AG09319 (cell line): Measurements from ENCODE around the gene ARID1B.

ENCODE experiments used
- DNase-seq: peaks from one replicate; pipeline ENCODE4 v3.0.0-alpha.2; 2010; ENCODE audit warnings: low read depth; ENCODE audit errors: extremely low read depth
- TF ChIP-seq, protein P1 (sequence below): IDR thresholded peaks from 2 replicates; pipeline ENCODE4 v1.5.1; 2011; ENCODE audit warnings: low read depth, mild to moderate bottlenecking, inconsistent platforms, low read length, moderate library complexity

ARID1B gene

DNA sequence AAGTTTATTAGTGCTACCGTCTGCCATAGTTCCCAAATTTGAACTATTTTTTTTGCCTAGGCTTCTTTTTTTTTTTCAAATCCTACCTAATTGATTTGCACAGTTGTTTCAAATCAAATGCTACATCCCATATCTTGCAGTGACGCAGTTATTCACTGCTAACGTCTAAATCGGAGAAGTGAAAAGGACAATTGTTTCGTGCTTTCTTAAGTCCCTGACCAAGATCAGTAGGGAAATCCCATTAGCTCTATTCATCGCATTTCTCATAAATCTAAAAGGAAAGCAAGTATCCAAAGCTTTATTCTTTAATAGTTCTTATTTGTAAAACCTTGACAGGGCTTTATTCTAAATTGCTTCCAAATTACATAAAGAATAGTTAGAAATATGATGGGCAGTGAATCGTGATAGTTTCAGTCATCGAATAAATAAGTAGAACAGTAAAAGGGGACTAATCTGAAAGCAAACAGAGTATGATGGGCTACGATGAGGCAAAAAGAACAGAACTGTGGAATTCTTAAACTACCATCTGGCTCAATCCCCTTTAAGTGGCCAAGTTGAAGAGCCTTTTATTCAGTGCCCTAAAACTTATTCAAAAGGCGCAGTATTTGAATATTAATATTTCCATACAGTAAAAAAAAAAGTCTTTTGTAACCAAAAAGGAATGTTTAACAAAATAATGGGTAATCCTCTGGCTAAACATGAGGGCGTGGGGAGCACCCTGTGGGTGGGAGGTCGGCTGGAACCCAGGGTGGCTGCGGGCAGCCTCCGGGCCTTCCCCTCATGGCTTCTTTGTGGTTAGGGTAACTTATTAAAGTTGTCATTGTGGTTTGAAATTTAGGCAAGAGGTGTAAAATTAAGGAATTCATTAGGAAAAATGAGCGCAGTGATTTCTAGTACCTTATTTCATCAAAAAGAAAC, 3.0 kb upstream of the ARID1B start:
- TF ChIP-seq, protein P1, sequence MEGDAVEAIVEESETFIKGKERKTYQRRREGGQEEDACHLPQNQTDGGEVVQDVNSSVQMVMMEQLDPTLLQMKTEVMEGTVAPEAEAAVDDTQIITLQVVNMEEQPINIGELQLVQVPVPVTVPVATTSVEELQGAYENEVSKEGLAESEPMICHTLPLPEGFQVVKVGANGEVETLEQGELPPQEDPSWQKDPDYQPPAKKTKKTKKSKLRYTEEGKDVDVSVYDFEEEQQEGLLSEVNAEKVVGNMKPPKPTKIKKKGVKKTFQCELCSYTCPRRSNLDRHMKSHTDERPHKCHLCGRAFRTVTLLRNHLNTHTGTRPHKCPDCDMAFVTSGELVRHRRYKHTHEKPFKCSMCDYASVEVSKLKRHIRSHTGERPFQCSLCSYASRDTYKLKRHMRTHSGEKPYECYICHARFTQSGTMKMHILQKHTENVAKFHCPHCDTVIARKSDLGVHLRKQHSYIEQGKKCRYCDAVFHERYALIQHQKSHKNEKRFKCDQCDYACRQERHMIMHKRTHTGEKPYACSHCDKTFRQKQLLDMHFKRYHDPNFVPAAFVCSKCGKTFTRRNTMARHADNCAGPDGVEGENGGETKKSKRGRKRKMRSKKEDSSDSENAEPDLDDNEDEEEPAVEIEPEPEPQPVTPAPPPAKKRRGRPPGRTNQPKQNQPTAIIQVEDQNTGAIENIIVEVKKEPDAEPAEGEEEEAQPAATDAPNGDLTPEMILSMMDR = no peak
- DNase-seq = no peak

DNA sequence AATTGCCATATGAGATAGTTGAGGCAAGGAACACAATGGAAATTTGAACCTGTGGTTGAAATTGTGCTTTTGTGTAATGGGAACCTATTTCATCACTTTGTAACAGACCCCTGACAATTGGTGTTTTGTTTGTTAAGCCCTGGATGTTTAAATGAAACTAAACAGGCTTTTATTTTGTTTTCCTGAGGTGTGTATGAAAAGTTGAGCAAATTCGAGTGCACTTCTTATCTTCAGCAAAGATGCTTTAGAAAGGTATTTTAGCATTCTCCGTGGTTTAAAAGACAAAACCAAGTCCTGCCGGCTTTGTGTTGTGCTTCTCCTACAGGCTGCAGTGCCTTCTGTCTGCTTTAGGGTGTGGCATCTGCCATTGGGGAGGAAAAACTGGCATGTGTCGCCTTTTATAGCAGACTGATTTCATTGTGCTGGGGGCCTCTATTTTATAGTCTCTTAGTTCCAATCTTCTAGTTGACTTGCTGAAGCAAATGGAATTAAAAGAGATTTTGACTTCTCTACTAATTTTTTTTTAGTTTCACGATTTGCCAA, 2.2 kb upstream of the ARID1B start:
- no peak for DNase-seq
- TF ChIP-seq, protein P1 = no peak

DNA sequence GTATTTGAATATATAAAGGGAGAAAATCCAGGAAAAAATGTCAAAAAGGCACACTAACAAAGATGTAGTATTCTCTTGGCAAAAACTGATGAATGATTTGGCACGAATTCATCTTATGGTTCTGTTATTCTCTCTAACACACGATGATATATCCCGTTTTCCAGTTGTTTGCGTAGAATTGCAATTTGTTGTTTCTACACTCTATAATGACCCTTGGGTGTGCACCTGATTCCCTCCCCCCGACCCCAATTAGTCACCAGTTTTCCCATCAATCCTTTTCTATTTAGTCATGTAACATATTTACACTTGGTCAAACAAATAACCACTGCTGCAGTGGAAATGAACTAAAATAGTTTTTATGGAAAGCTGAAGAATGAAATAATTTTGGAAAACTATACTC, 1.5 kb upstream of the ARID1B start:
- no peak for DNase-seq
- TF ChIP-seq, protein P1 = no peak

GRCh38 chr6:156776470-156776839, 723 bp upstream of the ARID1B start:
- no peak for DNase-seq
- TF ChIP-seq, protein P1 = no peak; the same call in 1 of the 2 replicates

DNA sequence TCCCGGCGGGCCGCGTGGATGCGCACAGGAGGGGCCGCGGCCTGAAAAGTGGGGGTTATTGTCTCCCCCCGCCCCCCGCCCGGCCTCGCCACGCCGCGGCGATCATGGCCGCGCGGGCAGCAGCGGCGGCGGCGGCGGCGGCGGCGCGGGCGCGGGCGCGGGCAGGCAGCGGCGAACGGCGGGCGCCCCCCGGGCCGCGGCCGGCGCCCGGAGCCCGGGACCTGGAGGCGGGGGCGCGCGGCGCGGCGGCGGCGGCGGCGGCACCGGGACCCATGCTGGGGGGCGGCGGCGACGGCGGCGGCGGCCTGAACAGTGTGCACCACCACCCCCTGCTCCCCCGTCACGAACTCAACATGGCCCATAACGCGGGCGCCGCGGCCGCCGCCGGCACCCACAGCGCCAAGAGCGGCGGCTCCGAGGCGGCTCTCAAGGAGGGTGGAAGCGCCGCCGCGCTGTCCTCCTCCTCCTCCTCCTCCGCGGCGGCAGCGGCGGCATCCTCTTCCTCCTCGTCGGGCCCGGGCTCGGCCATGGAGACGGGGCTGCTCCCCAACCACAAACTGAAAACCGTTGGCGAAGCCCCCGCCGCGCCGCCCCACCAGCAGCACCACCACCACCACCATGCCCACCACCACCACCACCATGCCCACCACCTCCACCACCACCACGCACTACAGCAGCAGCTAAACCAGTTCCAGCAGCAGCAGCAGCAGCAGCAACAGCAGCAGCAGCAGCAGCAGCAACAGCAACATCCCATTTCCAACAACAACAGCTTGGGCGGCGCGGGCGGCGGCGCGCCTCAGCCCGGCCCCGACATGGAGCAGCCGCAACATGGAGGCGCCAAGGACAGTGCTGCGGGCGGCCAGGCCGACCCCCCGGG, 637 bp downstream of the ARID1B start:
- TF ChIP-seq, protein P1 = no peak
- DNase-seq = no peak

GRCh38 chr6:156778454-156779205, 1.5 kb downstream of the ARID1B start:
- DNase-seq = no peak
- TF ChIP-seq, protein P1 = no peak
